Activated naive CD4-positive, alpha-beta T cell treated with anti-CD3 and anti-CD28 coated beads for 36 hours (primary cell): ENCODE results near the gene ZNF608. TPM values are rescaled to one million over a fixed set of nuclear protein-coding genes. Genes with fewer than 3 reads are reported as not detected.

ENCODE experiments used
- CTCF ChIA-PET: fragments of 350-600 bp; sonication (Branson Sonifier 250); formaldehyde crosslinking; loops from one replicate; lab custom pipeline; 2021; ENCODE audit warnings: antibody characterized with exemption; lab: Charles Lee
- DNase-seq: peaks from one replicate; pipeline ENCODE4 v3.0.0-alpha.2; 2020
- H3K27ac Mint-ChIP-seq: one replicate; pipeline ENCODE4 v1.8.0; 2021; ENCODE audit warnings: mild to moderate bottlenecking, mixed read lengths
- H3K27me3 Mint-ChIP-seq: one replicate; pipeline ENCODE4 v1.8.0; 2021; ENCODE audit warnings: low read depth, mixed read lengths
- H3K36me3 Mint-ChIP-seq: one replicate; pipeline ENCODE4 v1.8.0; 2021; ENCODE audit warnings: low read depth, mixed read lengths
- H3K4me1 Mint-ChIP-seq: one replicate; pipeline ENCODE4 v1.8.0; 2021; ENCODE audit warnings: low read depth, mixed read lengths
- H3K4me3 Mint-ChIP-seq: one replicate; pipeline ENCODE4 v1.8.0; 2021; ENCODE audit warnings: mild to moderate bottlenecking, moderate library complexity, mixed read lengths
- H3K9me3 Mint-ChIP-seq: one replicate; pipeline ENCODE4 v1.8.0; 2021; ENCODE audit warnings: mixed read lengths
- intact Hi-C: fragments of 100-400 bp; cut with micrococcal nuclease; formaldehyde crosslinking; loops from one replicate; pipeline ENCODE4 v1.15.1; 2023
- total RNA-seq, 2 experiments: library from RNA; stranded (reverse); gene quantifications; one replicate each; pipeline ENCODE4 v1.2.3, GENCODE V29; 2021

The ZNF608 gene
- total RNA-seq, 2 experiments from 2014 or later: not detected

DNA sequence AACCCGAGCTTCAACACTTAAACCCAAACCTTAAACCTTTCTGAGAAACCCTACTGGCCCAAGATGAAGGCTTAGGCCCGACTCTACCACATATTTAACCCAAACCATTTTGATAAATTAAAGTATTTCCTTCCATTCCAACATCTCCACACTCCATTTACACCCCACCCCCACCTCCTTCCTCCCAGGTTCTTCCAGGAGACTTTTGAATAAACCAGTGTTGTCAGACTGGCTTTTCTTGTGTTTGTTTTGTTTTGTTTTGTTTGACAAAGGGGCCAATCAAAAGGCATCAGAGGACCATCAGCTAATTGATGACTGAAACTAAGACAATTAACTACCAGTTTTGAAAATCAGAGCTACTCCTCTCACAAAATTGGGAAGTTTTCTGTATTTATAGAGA lies 4.6 kb upstream of the ZNF608 start:
- H3K27me3 Mint-ChIP-seq: peaks cover 50% of the 10 kb centered on the region
- H3K4me1 Mint-ChIP-seq: peaks cover 24% of the 10 kb centered on the region
- DNase-seq: no peak
- CTCF ChIA-PET: interaction anchor here (0.7 kb wide), 1 partner anchor 139 kb away, joined by 3 read pairs; no protein-coding TSS in a partner anchor
- intact Hi-C loops: no loop called here
- H3K36me3 Mint-ChIP-seq: no peaks in the 10 kb centered on the region
- H3K27ac Mint-ChIP-seq: no peak overlapping the region
- H3K4me3 Mint-ChIP-seq: no peak overlapping the region
- H3K9me3 Mint-ChIP-seq: no peaks in the 10 kb centered on the region

DNA sequence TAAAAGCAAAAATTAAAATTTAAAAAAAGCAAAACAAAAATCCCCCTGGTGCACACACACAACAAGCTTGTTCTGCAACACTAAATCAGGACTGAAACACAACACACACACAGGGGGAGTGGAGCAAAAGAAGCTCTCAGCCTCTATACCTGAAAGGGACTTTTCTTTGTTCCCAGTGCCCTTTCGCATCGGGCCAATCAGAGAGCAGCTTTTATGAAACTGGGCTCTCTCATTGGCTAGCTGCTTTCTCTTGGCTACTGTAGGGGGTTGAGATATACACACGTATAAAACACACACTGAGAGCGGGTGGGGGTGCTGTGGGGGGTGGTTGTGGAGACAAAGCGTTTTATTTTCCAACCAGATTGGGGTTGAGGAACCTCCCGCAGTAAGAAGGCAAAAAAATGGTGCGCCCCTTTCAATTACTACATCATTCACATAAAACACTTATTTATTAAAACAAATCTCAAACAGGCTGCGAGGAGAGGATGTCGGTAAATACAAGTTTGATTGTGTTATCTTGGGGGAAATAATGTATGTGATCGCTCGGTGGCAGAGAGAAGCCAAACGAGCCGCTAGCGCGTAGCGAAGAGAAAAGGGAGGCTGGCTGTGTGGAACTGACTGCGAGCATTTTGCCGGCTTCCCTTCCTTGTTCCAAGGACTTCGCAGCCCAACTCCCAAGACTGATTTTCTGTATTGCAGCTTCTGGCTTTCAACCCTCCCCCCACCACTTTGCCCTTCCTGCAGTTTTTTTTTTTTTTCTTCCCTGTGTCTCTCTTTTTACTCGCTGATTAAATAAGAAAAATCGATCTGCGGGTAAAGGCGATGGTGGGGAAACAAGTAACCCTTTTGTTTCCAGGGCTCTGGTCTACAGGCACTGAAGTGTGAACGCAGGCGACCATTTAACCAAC lies 2.5 kb upstream of the ZNF608 start:
- intact Hi-C loops: loop anchor here (5.0 kb wide), 1 partner anchor 97 kb away; no protein-coding TSS in a partner anchor
- Mint-ChIP-seq H3K36me3 (no peaks in the 10 kb centered on the region), H3K27me3 (peaks cover 49% of the 10 kb centered on the region), H3K27ac (no peak overlapping the region), H3K4me1 (peaks cover 25% of the 10 kb centered on the region), H3K9me3 (no peaks in the 10 kb centered on the region), H3K4me3 (peak overlapping the region; percentile 56)
- peak; percentile 12 for DNase-seq
- CTCF ChIA-PET: no interaction called here

GRCh38 chr5:124747791-124748686 lies 1.6 kb upstream of the ZNF608 start:
- DNase-seq: no peak
- H3K4me3 Mint-ChIP-seq: no peak overlapping the region
- peaks cover 25% of the 10 kb centered on the region for H3K4me1 Mint-ChIP-seq
- H3K27ac Mint-ChIP-seq: no peak overlapping the region
- peaks cover 49% of the 10 kb centered on the region for H3K27me3 Mint-ChIP-seq
- intact Hi-C loops: loop anchor here (5.0 kb wide), 1 partner anchor 96 kb away; no protein-coding TSS in a partner anchor
- no peaks in the 10 kb centered on the region for H3K36me3 Mint-ChIP-seq
- CTCF ChIA-PET: no interaction called here
- H3K9me3 Mint-ChIP-seq: no peaks in the 10 kb centered on the region

GRCh38 chr5:124746916-124747790 lies 714 bp upstream of the ZNF608 start:
- Mint-ChIP-seq H3K27me3 (peaks cover 49% of the 10 kb centered on the region), H3K27ac (no peak overlapping the region), H3K9me3 (no peaks in the 10 kb centered on the region), H3K4me1 (peaks cover 25% of the 10 kb centered on the region), H3K36me3 (no peaks in the 10 kb centered on the region), H3K4me3 (peak overlapping the region; percentile 56)
- intact Hi-C loops: loop anchor here (5.0 kb wide), 1 partner anchor 95 kb away; no protein-coding TSS in a partner anchor
- DNase-seq: no peak
- CTCF ChIA-PET: no interaction called here

DNA sequence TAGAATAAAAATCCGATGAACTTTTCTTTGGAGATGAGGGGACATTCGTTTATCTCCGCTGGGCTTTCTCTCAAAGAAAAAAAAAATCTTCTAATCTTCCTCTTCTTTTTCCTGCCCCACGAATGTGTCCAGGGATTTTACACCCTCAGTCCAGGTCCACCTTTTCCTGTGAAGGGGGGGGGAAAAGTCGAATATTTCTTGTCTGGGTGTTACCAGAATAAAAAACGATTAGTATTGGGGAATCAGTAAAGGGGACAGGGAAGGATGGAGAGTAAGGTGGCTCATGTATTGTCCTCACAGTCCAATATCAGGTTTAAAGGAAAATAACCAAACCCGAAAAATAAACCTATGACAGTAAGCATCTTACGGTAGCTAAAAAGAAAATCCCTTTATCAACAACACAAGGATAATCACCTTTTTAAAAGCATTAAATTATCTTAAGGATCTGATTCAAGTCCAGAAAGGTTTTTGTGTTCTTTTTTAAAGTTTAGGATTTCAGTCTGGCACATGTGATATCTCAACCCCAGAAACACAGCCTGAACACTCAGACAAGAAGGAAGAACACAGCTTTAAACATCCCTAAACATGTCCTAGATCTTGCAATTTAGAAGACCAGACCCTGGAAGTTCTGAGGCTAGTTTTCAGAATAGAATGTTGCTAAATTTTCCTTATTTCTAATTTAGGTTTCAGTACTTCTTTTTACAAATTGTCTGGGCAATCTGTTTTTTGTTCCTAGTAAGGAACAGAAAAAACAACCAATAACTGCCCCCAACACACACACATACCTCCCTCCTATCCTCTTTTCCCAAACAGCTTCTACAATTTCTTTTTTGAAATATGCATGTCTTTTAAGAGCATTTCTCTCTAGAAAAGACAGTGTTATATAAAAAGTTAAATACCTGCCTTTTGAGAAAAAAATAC lies 1.2 kb downstream of the ZNF608 start:
- Mint-ChIP-seq H3K9me3 (peaks cover 2% of the 10 kb centered on the region), H3K4me3 (no peak overlapping the region), H3K4me1 (peaks cover 25% of the 10 kb centered on the region), H3K27me3 (peaks cover 36% of the 10 kb centered on the region), H3K27ac (no peak overlapping the region), H3K36me3 (no peaks in the 10 kb centered on the region)
- intact Hi-C loops: loop anchor here (5.0 kb wide), 1 partner anchor 93 kb away; no protein-coding TSS in a partner anchor
- DNase-seq: no peak
- CTCF ChIA-PET: no interaction called here

- intact Hi-C loops: no loop called here
- CTCF ChIA-PET: no interaction called here
- no peak overlapping the region for H3K4me3 Mint-ChIP-seq
- DNase-seq: no peak
- no peaks in the 10 kb centered on the region for H3K36me3 Mint-ChIP-seq
- peaks cover 4% of the 10 kb centered on the region for H3K9me3 Mint-ChIP-seq
- peaks cover 25% of the 10 kb centered on the region for H3K4me1 Mint-ChIP-seq
- H3K27me3 Mint-ChIP-seq: peaks cover 36% of the 10 kb centered on the region
- no peak overlapping the region for H3K27ac Mint-ChIP-seq
These were observed 2.1 kb downstream of the ZNF608 start for GRCh38 chr5:124744170-124744971.

DNA sequence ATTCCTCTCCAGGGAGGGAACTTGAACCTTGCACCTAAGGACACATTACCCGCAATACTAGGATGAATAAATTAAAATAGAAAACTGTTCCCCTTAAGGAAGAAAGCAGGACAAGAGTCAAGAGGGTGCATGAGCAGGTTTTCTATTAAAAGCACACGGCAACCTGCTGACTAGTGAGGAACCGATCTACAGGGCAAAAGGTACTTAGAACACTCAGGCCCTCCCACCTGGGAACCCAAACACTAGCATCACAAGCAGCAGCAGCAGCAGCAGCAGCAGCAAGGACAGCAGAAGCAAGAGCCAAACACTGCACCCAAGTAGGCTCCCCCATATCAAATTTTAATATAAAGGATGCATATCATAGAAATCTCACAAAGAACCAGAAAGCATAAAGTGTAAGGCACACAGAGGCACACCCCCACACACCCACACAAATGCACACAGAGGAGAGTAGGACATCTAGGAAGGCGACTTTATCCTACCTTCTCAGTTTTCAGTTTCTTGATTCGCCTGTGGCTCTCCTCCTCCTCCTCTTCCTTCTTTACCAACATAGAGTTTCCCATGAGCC lies 2.8 kb downstream of the ZNF608 start:
- Mint-ChIP-seq H3K4me1 (peaks cover 23% of the 10 kb centered on the region), H3K9me3 (peaks cover 4% of the 10 kb centered on the region), H3K4me3 (no peak overlapping the region), H3K36me3 (no peaks in the 10 kb centered on the region), H3K27ac (no peak overlapping the region), H3K27me3 (peaks cover 34% of the 10 kb centered on the region)
- no peak for DNase-seq
- CTCF ChIA-PET: interaction anchor here (0.6 kb wide), 1 partner anchor 47 kb away, joined by 3 read pairs; no protein-coding TSS in a partner anchor
- intact Hi-C loops: no loop called here

- intact Hi-C loops: no loop called here
- Mint-ChIP-seq H3K36me3 (no peaks in the 10 kb centered on the region), H3K4me1 (peaks cover 19% of the 10 kb centered on the region), H3K27me3 (peaks cover 33% of the 10 kb centered on the region), H3K4me3 (no peak overlapping the region), H3K27ac (no peak overlapping the region), H3K9me3 (peaks cover 4% of the 10 kb centered on the region)
- no peak for DNase-seq
- CTCF ChIA-PET: interaction anchor here (0.6 kb wide), 1 partner anchor 48 kb away, joined by 3 read pairs; no protein-coding TSS in a partner anchor
These were observed 3.3 kb downstream of the ZNF608 start for GRCh38 chr5:124742983-124743601.

- DNase-seq: no peak
- Mint-ChIP-seq H3K36me3 (no peaks in the 10 kb centered on the region), H3K27ac (no peak overlapping the region), H3K4me3 (no peak overlapping the region), H3K4me1 (peaks cover 14% of the 10 kb centered on the region), H3K27me3 (peaks cover 27% of the 10 kb centered on the region), H3K9me3 (peaks cover 4% of the 10 kb centered on the region)
- CTCF ChIA-PET: no interaction called here
- intact Hi-C loops: no loop called here
These were observed 3.9 kb downstream of the ZNF608 start for GRCh38 chr5:124742521-124742920.
